Cardiac muscle cell (in vitro differentiated cells and primary cell): ENCODE results near the gene ZNF730. TPM values are rescaled to one million over a fixed set of nuclear protein-coding genes. Genes with fewer than 3 reads are reported as not detected.

Experiments
- DNase-seq, 2 donors: peaks; one replicate each; pipeline versions ENCODE4 v3.0.0 to v3.0.0-alpha.2; 2010 to 2017; ENCODE audit warnings: low read depth in 1 of 2, low spot score in 1 of 2
- H3K27ac ChIP-seq: fragments of 200-600 bp; sonication (generic); 2 replicates; pipeline ENCODE4 v1.5.1; 2016
- H3K27me3 ChIP-seq: fragments of 200-600 bp; sonication (generic); 2 replicates; pipeline ENCODE4 v1.6.0; 2016; ENCODE audit warnings: control low read depth
- H3K36me3 ChIP-seq: fragments of 200-600 bp; sonication (generic); 2 replicates; pipeline ENCODE4 v1.5.1; 2016; ENCODE audit warnings: control low read depth
- H3K4me1 ChIP-seq: fragments of 200-600 bp; sonication (generic); 2 replicates; pipeline ENCODE4 v1.8.1; 2017; ENCODE audit warnings: low read depth, mild to moderate bottlenecking, mixed run types
- H3K4me3 ChIP-seq: fragments of 200-600 bp; sonication (generic); 2 replicates; pipeline ENCODE4 v1.5.1; 2016; ENCODE audit warnings: mild to moderate bottlenecking
- H3K9me3 ChIP-seq: fragments of 200-600 bp; sonication (generic); 2 replicates; pipeline ENCODE4 v1.5.1; 2017; ENCODE audit warnings: low read depth, mild to moderate bottlenecking, control low read depth
- CTCF ChIP-seq: IDR thresholded peaks from 2 replicates; pipeline ENCODE4 v1.5.1; 2012; ENCODE audit warnings: low read depth, mild to moderate bottlenecking, low read length
- polyA plus RNA-seq: library from polyadenylated mRNA; unstranded; fragments of >200 nt; fragmentation: Nextera tagmentation; extraction: Ambion mirVana; gene quantifications from 2 replicates; pipeline ENCODE4 v1.2.1, GENCODE V29; 2016
- total RNA-seq: library from RNA; depleted of rRNA; stranded (reverse); fragments of >200 nt; gene quantifications from 2 replicates; pipeline ENCODE4 v1.2.3, GENCODE V29; 2016

Gene ZNF730
- total and polyA plus RNA-seq, 2 experiments from 2014 or later, result 3.4 to 4.8 TPM

- no peak overlapping the region for H3K4me3 ChIP-seq
- H3K27ac ChIP-seq, result no peak overlapping the region
- H3K36me3 ChIP-seq, result no peaks in the 10 kb centered on the region
- no peak for TF ChIP-seq CTCF
- no peaks in the 10 kb centered on the region for H3K4me1 ChIP-seq
- H3K27me3 ChIP-seq, result no peaks in the 10 kb centered on the region
- no peak for DNase-seq
- H3K9me3 ChIP-seq, result no peaks in the 10 kb centered on the region
Observed at GRCh38 chr19:23093832-23094231, 23.0 kb upstream of the ZNF730 start.

GRCh38 chr19:23095418-23095817 is 21.4 kb upstream of the ZNF730 start:
- Histone ChIP-seq H3K27me3 (no peaks in the 10 kb centered on the region), H3K4me3 (no peak overlapping the region), H3K9me3 (no peaks in the 10 kb centered on the region), H3K4me1 (no peaks in the 10 kb centered on the region), H3K27ac (no peak overlapping the region), H3K36me3 (no peaks in the 10 kb centered on the region)
- DNase-seq, result no peak
- no peak for TF ChIP-seq CTCF

GRCh38 chr19:23098286-23098685 is 18.5 kb upstream of the ZNF730 start:
- Histone ChIP-seq H3K27me3 (no peaks in the 10 kb centered on the region), H3K27ac (no peak overlapping the region), H3K4me3 (no peak overlapping the region), H3K9me3 (no peaks in the 10 kb centered on the region), H3K4me1 (no peaks in the 10 kb centered on the region), H3K36me3 (no peaks in the 10 kb centered on the region)
- DNase-seq, result no peak
- no peak for TF ChIP-seq CTCF

GRCh38 chr19:23098988-23099387 is 17.8 kb upstream of the ZNF730 start:
- H3K9me3 ChIP-seq, result no peaks in the 10 kb centered on the region
- H3K36me3 ChIP-seq, result no peaks in the 10 kb centered on the region
- no peak overlapping the region for H3K27ac ChIP-seq
- DNase-seq, result no peak
- H3K4me3 ChIP-seq, result no peak overlapping the region
- no peaks in the 10 kb centered on the region for H3K27me3 ChIP-seq
- no peaks in the 10 kb centered on the region for H3K4me1 ChIP-seq
- no peak for TF ChIP-seq CTCF

GRCh38 chr19:23099966-23100365 is 16.9 kb upstream of the ZNF730 start:
- Histone ChIP-seq H3K27me3 (no peaks in the 10 kb centered on the region), H3K27ac (no peak overlapping the region), H3K9me3 (no peaks in the 10 kb centered on the region), H3K4me1 (no peaks in the 10 kb centered on the region), H3K4me3 (no peak overlapping the region), H3K36me3 (no peaks in the 10 kb centered on the region)
- no peak for TF ChIP-seq CTCF
- DNase-seq, result no peak

GRCh38 chr19:23101241-23101640 is 15.6 kb upstream of the ZNF730 start:
- Histone ChIP-seq H3K36me3 (no peaks in the 10 kb centered on the region), H3K9me3 (no peaks in the 10 kb centered on the region)
- TF ChIP-seq CTCF, result no peak

More at GRCh38 chr19:23101241-23101640, 15.6 kb upstream of the ZNF730 start:
- no peak overlapping the region for H3K4me3 ChIP-seq
- DNase-seq, result no peak
- no peaks in the 10 kb centered on the region for H3K4me1 ChIP-seq
- no peaks in the 10 kb centered on the region for H3K27me3 ChIP-seq
- no peak overlapping the region for H3K27ac ChIP-seq
